ENCODE data around the gene RPL26.
"Not testable (repeated sequence)": the region's sequence is repeated elsewhere in the genome, so short reads cannot be mapped to it uniquely, and the experiment has no call there.

RPL26 gene

DNA sequence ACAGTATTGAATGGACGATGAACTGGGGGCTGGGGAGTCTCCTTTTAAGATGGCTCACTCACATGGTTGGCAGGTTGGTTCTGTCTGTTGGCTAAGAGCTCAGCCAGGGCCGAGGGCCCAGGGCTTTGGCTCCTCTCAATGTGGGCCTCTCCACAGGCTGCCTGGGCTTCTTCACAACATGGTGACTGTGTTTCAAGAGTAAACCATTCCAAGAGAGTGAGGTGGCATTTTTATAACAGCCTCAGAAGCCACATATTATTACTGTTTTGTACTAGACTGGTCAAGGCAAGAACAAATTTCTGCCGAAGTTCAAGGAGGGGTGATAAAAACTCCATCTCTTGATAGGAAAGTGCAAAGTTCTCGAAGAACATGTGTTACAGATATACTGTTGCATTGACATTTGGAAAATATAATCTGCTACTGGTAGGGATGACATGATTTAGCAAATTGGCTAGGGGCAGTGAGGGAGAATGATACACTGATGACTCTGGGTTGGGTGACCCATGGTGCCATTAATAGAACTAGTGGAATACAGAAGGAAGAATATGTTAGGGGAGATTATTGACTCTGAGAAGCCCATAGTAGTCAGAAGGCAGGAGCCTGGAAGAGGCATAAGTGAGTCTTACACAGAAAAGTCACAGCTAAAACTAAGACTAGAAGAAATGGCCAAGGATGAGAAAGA is 20.2 kb downstream of the RPL26 start:
- no peak for DNase-seq

DNA sequence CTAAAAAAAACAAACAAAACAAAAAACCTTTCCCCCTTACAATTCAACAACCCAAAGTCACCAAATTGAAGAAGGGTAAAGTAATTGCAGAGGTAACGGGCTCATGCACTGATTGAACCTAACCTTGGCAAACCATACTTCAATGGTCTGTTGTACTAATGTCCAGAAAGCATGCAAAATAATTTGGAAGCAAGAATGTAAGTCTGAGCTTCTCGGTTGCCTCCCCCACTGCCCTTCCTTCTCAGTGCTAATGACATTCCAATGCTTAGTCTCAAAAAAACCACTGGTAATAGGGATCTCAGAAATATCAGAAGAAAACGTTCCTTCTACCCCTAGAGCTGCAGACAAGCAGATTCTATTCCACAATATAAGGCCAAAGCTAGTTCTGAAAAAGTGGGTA is 22.2 kb downstream of the RPL26 start:
- DNase-seq: no peak

DNA sequence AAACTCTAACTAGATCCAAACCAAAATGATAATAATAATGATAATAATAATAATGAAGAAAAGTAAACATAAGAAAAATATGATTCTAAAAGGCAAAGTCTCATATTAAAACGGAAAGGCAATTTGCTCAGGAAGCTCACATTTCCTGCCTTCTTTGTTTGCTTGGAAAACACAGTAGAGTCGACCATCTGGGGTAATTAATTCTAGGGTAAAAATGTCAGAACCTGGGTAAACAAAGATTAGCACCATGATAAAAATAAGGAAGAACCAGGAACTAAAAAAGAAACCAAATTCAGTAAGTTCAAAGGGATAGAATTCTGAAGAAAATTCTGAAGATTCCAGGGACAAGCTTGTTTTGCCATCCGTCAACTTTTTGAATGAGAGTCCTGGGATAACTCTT is 22.7 kb downstream of the RPL26 start:
- DNase-seq: no peak

DNA sequence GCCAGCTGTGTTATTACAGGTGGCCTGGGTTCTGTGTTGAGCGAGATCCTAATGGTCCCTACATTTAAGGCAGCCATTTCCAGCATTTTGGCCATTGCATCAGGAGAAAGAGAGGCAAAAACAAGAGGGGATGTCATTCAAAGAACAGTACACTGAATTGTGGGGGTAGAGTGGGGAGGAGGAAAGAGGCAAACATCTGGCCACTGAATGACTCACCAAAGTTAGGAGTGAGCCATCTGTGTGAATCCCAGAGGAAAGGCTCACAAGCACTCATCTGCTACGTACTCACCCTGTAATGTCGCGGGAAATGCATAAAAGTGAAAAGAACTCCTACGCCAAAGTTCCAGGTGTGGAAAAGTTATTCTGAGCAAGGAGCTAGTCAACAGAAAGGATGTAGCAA is 23.2 kb downstream of the RPL26 start:
- no peak for DNase-seq

GRCh38 chr17:8357910-8358309 is 25.1 kb downstream of the RPL26 start:
- DNase-seq: no peak

- no peak for DNase-seq
Measured at GRCh38 chr17:8354236-8354635, 28.8 kb downstream of the RPL26 start.

- no peak for DNase-seq
Measured at GRCh38 chr17:8353736-8354135, 29.3 kb downstream of the RPL26 start.

- no peak for DNase-seq
Measured at GRCh38 chr17:8350339-8350738, 32.7 kb downstream of the RPL26 start.

DNA sequence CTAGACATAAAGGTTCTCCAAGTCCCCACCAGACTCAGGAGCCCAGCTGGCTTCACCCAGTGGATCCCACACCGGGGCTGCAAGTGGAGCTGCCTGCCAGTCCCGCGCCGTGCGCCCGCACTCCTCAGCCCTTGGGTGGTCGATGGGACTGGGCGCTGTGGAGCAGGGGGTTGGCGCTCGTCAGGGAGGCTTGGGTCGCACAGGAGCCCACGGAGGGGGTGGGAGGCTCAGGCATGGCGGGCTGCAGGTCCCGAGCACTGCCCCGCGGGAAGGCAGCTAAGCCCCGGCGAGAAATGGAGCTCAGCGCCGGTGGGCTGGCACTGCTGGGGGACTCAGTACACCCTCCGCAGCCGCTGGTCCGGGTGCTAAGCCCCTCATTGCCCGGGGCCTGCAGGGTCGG is 36.0 kb downstream of the RPL26 start:
- not testable (repeated sequence) for DNase-seq

GRCh38 chr17:8345951-8346665 is 36.9 kb downstream of the RPL26 start:
- DNase-seq: no peak

DNA sequence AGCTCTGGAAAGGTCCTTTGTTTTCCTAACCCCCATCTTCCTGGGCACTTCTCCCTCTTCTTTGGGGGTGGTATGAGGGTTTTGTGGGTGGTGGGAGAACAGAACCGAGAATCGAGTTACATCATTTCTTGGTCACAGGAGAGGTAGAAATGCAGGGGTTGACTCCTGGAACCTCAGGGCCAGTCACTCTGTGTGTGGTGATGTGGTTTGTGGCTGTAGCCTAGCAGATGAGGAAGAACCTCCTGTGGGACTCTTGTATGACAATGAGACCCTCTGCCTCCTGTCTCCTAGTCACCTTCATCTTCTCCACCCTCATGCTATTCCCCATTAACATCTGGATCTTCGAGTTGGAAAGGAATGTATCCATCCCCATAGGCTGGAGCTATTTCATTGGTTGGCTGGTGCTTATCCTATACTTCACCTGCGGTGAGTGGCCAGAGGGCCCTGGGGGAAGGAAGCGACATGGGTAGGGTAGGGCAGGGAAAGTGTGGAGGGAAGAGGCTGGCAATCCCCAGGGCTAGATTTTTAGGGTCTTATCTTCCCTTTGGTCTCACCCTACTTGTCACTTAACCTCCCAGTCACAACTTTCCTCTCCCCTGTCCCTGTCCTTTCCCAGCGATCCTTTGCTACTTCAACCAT is 37.8 kb downstream of the RPL26 start:
- no peak for DNase-seq

DNA sequence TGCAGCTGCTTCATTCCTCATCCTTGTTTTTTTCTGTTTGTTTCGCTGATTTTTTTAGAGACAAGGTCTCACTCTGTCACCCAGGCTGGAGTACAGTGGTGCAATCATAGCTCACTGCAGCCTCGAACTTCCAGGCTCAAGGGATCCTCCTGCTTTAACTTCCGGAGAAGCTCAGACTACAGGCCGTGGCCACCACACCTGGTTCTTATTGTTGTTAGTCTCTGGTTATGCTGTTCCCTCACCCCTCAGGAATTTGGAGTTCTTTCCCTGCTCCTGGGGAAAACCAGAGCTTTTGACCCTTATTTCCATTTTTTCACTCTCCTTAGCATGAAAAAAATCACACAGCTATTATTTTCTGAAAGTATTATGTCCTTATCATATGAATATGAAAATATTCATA is 41.5 kb downstream of the RPL26 start:
- no peak for DNase-seq

DNA sequence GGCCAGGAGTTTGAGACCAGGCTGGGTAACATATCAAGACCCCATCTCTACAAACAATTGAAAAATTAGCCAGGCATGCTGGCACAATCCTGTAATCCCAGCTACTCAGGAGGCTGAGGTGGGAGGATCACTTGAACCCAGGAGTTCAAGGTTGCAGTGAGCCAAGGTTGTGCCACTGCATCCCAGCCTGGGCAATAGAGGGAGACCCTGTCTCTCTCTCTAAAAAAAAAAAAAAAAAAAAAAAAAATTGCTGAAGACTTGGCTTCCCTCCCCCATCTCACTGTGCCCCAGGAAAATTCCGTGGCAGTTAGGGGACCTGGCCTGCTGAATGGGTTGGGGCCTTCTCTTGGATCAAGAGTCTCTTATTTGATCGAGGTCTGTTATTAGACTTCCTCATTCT is 43.5 kb downstream of the RPL26 start, which contains the start of gene ODF4:
Gene ODF4, plus strand, starts transcription at position 301 of the 400 bp plus-strand sequence. CDS start 212 bp downstream, outside the sequence.
- no peak for DNase-seq

GRCh38 chr17:8338753-8339140 is 44.2 kb downstream of the RPL26 start:
- no peak for DNase-seq

GRCh38 chr17:8337802-8338752 is 44.9 kb downstream of the RPL26 start:
- DNase-seq: no peak

DNA sequence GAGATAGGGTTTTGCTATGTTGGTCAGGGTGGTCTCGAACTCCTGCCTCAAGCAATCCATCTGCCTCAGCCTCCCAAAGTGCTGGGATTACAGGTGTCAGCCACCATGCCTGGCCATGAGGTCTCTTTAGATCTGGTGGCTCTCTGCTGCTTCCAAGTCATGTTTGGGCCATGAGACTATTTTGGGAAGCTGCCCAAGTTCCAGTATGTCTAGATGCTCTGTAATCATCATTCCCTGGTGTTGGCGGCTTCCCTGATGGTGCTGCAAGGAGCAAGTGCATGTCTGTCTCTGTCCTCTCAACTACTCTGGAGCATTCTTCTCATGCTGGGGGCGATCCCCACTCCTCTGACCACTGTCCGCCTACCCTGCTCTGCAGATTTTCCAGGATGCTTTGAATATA is 49.7 kb downstream of the RPL26 start:
- no peak for DNase-seq

DNA sequence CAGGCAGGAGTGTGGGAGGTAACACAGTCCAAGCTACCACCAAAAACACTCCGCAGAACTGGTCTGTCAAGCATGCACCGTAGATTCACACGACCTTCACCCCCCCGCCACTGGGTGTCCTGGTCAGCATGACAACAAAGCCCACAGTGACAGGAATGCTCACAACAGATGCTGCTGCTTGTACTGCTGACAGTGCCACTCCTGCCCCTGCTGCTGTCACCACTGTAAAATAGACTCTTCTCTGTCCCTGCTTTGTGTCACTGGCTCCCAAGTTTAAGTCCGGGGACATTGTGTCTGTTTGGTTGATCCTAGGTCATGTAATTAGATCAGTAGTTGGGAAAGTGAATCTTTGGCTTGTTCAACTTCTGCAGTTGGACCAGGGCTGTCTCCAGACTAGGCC is 50.3 kb downstream of the RPL26 start:
- no peak for DNase-seq

- no peak for DNase-seq
Measured at GRCh38 chr17:8332128-8332527, 50.9 kb downstream of the RPL26 start.
